Measurements from ENCODE around the gene OR2AT4. TPM values are rescaled to one million over a fixed set of nuclear protein-coding genes. Genes with fewer than 3 reads are reported as not detected.
"Not testable (repeated sequence)": the region's sequence is repeated elsewhere in the genome, so short reads cannot be mapped to it uniquely, and the experiment has no call there.

OR2AT4 gene
- total and polyA plus RNA-seq, 2 donors from 2014 or later, result not detected

- no peak for FAIRE-seq
- H3K4me3 ChIP-seq (ENCODE audit: low read length in 3 of 3), result no peak overlapping the region
- no peaks in the 10 kb centered on the region for H3K27me3 ChIP-seq (ENCODE audit: control insufficient read depth, insufficient read depth, low read length)
- intact Hi-C loops (cut with DNase I), result no loop called here
- DNase-seq, result no peak
- H3K9ac ChIP-seq (ENCODE audit: low read length in 3 of 3), result no peak overlapping the region
- H3K27ac ChIP-seq (ENCODE audit: low read depth in 2 of 2, low read length in 2 of 2), result no peak overlapping the region
- peaks cover 0 to 11% (median 2%) of the 10 kb centered on the region in 3 donors for H3K9me3 ChIP-seq (ENCODE audit: control insufficient read depth in 2 of 3, insufficient read depth in 1 of 3, low read length in 3 of 3)
- TF ChIP-seq, protein P1, sequence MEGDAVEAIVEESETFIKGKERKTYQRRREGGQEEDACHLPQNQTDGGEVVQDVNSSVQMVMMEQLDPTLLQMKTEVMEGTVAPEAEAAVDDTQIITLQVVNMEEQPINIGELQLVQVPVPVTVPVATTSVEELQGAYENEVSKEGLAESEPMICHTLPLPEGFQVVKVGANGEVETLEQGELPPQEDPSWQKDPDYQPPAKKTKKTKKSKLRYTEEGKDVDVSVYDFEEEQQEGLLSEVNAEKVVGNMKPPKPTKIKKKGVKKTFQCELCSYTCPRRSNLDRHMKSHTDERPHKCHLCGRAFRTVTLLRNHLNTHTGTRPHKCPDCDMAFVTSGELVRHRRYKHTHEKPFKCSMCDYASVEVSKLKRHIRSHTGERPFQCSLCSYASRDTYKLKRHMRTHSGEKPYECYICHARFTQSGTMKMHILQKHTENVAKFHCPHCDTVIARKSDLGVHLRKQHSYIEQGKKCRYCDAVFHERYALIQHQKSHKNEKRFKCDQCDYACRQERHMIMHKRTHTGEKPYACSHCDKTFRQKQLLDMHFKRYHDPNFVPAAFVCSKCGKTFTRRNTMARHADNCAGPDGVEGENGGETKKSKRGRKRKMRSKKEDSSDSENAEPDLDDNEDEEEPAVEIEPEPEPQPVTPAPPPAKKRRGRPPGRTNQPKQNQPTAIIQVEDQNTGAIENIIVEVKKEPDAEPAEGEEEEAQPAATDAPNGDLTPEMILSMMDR (IDR thresholded peaks at IDR 0.05; ENCODE audit: borderline replicate concordance, extremely low read depth, insufficient read depth), result no peak
- H3K4me1 ChIP-seq (ENCODE audit: control insufficient read depth in 2 of 3, insufficient read depth in 2 of 3, low read depth in 1 of 3, low read length in 3 of 3), result no peaks in the 10 kb centered on the region
- no peaks in the 10 kb centered on the region for H3K36me3 ChIP-seq (ENCODE audit: control insufficient read depth in 2 of 3, insufficient read depth in 3 of 3, low read length in 3 of 3)
Observed at GRCh38 chr11:75112200-75112599, 15.5 kb upstream of the OR2AT4 start.

GRCh38 chr11:75107187-75107586, 10.5 kb upstream of the OR2AT4 start:
- no peak overlapping the region for H3K27ac ChIP-seq (ENCODE audit: low read depth in 2 of 2, low read length in 2 of 2)
- intact Hi-C loops (cut with DNase I), result no loop called here
- H3K4me1 ChIP-seq (ENCODE audit: control insufficient read depth in 2 of 3, insufficient read depth in 2 of 3, low read depth in 1 of 3, low read length in 3 of 3), result no peaks in the 10 kb centered on the region
- no peaks in the 10 kb centered on the region for H3K36me3 ChIP-seq (ENCODE audit: control insufficient read depth in 2 of 3, insufficient read depth in 3 of 3, low read length in 3 of 3)
- no peak overlapping the region for H3K9ac ChIP-seq (ENCODE audit: low read length in 3 of 3)
- TF ChIP-seq, protein P1 (IDR thresholded peaks at IDR 0.05; ENCODE audit: borderline replicate concordance, extremely low read depth, insufficient read depth), result no peak
- no peaks in the 10 kb centered on the region for H3K9me3 ChIP-seq (ENCODE audit: control insufficient read depth in 2 of 3, insufficient read depth in 1 of 3, low read length in 3 of 3)
- FAIRE-seq (no peak), DNase-seq (no peak)
- H3K27me3 ChIP-seq (ENCODE audit: control insufficient read depth, insufficient read depth, low read length), result no peaks in the 10 kb centered on the region
- no peak overlapping the region for H3K4me3 ChIP-seq (ENCODE audit: low read length in 3 of 3)

DNA sequence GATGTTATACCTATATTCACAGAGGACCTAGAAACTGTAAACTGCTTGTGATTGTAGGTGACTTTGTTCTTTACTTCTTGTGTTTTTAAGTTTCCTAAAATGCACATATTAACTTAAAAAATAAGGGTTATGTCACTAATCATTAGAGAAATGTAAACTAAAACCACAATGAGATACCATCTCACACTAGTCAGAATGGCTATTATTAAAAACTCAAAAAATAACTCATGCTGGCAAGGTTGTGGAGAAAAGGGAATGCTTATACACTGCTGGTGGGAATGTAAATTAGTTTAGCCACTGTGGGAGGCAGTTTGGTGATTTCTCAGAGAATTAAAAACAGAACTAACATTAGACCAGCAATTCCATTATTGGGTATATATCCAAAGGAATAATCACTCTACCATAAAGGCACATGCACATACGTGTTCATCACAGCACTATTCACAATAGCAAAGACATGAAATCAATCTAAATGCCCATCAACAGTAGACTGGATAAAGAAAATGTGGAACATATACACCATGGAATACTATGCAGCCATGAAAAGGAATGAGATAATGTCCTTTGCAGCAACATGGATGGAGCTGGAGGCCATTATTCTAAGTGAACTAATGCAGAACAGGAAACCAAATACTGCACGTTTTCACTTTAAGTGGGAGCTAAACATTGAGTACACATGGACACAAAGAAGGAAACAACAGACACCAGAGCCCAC, 9.4 kb upstream of the OR2AT4 start:
- H3K9ac ChIP-seq (ENCODE audit: low read length in 3 of 3); intact Hi-C loops (cut with DNase I); H3K4me1 ChIP-seq (ENCODE audit: control insufficient read depth in 2 of 3, insufficient read depth in 2 of 3, low read depth in 1 of 3, low read length in 3 of 3); H3K4me3 ChIP-seq (ENCODE audit: low read length in 3 of 3); H3K27me3 ChIP-seq (ENCODE audit: control insufficient read depth, insufficient read depth, low read length); DNase-seq; H3K27ac ChIP-seq (ENCODE audit: low read depth in 2 of 2, low read length in 2 of 2); FAIRE-seq; H3K36me3 ChIP-seq (ENCODE audit: control insufficient read depth in 2 of 3, insufficient read depth in 3 of 3, low read length in 3 of 3); H3K9me3 ChIP-seq (ENCODE audit: control insufficient read depth in 2 of 3, insufficient read depth in 1 of 3, low read length in 3 of 3): not testable (repeated sequence)

- intact Hi-C loops (cut with DNase I), result no loop called here
- H3K27ac ChIP-seq (ENCODE audit: low read depth in 2 of 2, low read length in 2 of 2), result no peak overlapping the region
- H3K9ac ChIP-seq (ENCODE audit: low read length in 3 of 3), result no peak overlapping the region
- TF ChIP-seq, protein P1 (IDR thresholded peaks at IDR 0.05; ENCODE audit: borderline replicate concordance, extremely low read depth, insufficient read depth), result no peak
- H3K36me3 ChIP-seq (ENCODE audit: control insufficient read depth in 2 of 3, insufficient read depth in 3 of 3, low read length in 3 of 3), result no peaks in the 10 kb centered on the region
- no peak overlapping the region for H3K4me3 ChIP-seq (ENCODE audit: low read length in 3 of 3)
- H3K9me3 ChIP-seq (ENCODE audit: control insufficient read depth in 2 of 3, insufficient read depth in 1 of 3, low read length in 3 of 3), result no peaks in the 10 kb centered on the region
- no peak for DNase-seq
- H3K4me1 ChIP-seq (ENCODE audit: control insufficient read depth in 2 of 3, insufficient read depth in 2 of 3, low read depth in 1 of 3, low read length in 3 of 3), result no peaks in the 10 kb centered on the region
- no peak for FAIRE-seq
- H3K27me3 ChIP-seq (ENCODE audit: control insufficient read depth, insufficient read depth, low read length), result no peaks in the 10 kb centered on the region
Observed at GRCh38 chr11:75105462-75105925, 8.8 kb upstream of the OR2AT4 start.

All from kidney (tissue), 14 donors.